Stimulated activated CD4-positive, alpha-beta T cell treated with anti-CD3 and anti-CD28 coated beads, Interleukin-4, amount 100 ng/mL, for 24 hours (primary cell): ENCODE data around the gene PIGZ.

Source experiments
- DNase-seq: peaks from one replicate; pipeline ENCODE4 v3.0.0-alpha.2; 2020

Gene PIGZ

GRCh38 chr3:196901768-196902167 is 66.9 kb downstream of the PIGZ start:
- DNase-seq, result no peak
